ENCODE results near the gene CFAP206. TPM values are rescaled to one million over a fixed set of nuclear protein-coding genes. Genes with fewer than 3 reads are reported as not detected.

CFAP206 gene
- total RNA-seq, 1 experiment from 2014 or later: 0.54 TPM

GRCh38 chr6:87373377-87373776 is 34.4 kb upstream of the CFAP206 start:
- TF ChIP-seq ELF1 (IDR thresholded peaks at IDR 0.05; ENCODE audit: borderline replicate concordance, low read depth): no peak
- no peak for TF ChIP-seq SP1 (IDR thresholded peaks at IDR 0.05; ENCODE audit: low read depth)
- no peak for TF ChIP-seq CEBPB (IDR thresholded peaks at IDR 0.05; ENCODE audit: low read depth)
- no peak for TF ChIP-seq SRF (IDR thresholded peaks at IDR 0.05; ENCODE audit: low read depth)
- TF ChIP-seq ZNF274 (IDR thresholded peaks at IDR 0.05; ENCODE audit: low read depth, low read length): no peak
- DNase-seq (ENCODE audit: low read depth, low spot score) (no peak), ATAC-seq (no peak)
- Histone ChIP-seq H3K27me3 (ENCODE audit: insufficient read depth, low read length) (no peaks in the 10 kb centered on the region), H3K4me2 (ENCODE audit: low read length) (no peak overlapping the region), H3K9ac (ENCODE audit: low read length) (no peak overlapping the region), H3K4me1 (ENCODE audit: control insufficient read depth in 1 of 2, insufficient read depth in 2 of 2, low read length in 2 of 2) (no peaks in the 10 kb centered on the region), H4K20me1 (ENCODE audit: insufficient read depth) (no peaks in the 10 kb centered on the region), H3K27ac (ENCODE audit: low read depth, low read length) (no peak overlapping the region), H2AFZ (ENCODE audit: low read depth, low read length, poor library complexity, severe bottlenecking) (no peak overlapping the region), H3K79me2 (ENCODE audit: insufficient read depth, low read length) (no peaks in the 10 kb centered on the region), H3K4me3 (replicated peaks in 1 of 2; ENCODE audit: low read depth in 1 of 2, low read length in 2 of 2) (no peak overlapping the region), H3K9me2 (ENCODE audit: insufficient read depth) (no peaks in the 10 kb centered on the region), H3K9me3 (ENCODE audit: control insufficient read depth in 1 of 2, insufficient read depth in 1 of 2, low read depth in 1 of 2, low read length in 2 of 2) (no peaks in the 10 kb centered on the region), H3K36me3 (ENCODE audit: control insufficient read depth in 1 of 2, insufficient read depth in 2 of 2, low read length in 2 of 2) (no peaks in the 10 kb centered on the region)
- no TSS peak for BruUV-seq (replicated peaks)
- ChIA-PET RAD21 (ENCODE audit: low non-redundant PET in 1 of 2, low total read pairs in 2 of 2, uncharacterized antibody in 2 of 2, unreplicated experiment in 2 of 2) (no interaction called here), POLR2A (no interaction called here), CTCF (no interaction called here)
- intact Hi-C loops (cut with micrococcal nuclease): no loop called here

GRCh38 chr6:87375315-87375714 is 32.5 kb upstream of the CFAP206 start:
- H3K9me3 ChIP-seq (ENCODE audit: control insufficient read depth in 1 of 2, insufficient read depth in 1 of 2, low read depth in 1 of 2, low read length in 2 of 2): no peaks in the 10 kb centered on the region
- H3K4me1 ChIP-seq (ENCODE audit: control insufficient read depth in 1 of 2, insufficient read depth in 2 of 2, low read length in 2 of 2): no peaks in the 10 kb centered on the region
- no peak overlapping the region for H3K4me3 ChIP-seq (replicated peaks in 1 of 2; ENCODE audit: low read depth in 1 of 2, low read length in 2 of 2)
- no peak overlapping the region for H3K27ac ChIP-seq (ENCODE audit: low read depth, low read length)
- ChIA-PET RAD21 (ENCODE audit: low non-redundant PET in 1 of 2, low total read pairs in 2 of 2, uncharacterized antibody in 2 of 2, unreplicated experiment in 2 of 2) (no interaction called here), CTCF (no interaction called here), POLR2A (no interaction called here)
- no peaks in the 10 kb centered on the region for H3K36me3 ChIP-seq (ENCODE audit: control insufficient read depth in 1 of 2, insufficient read depth in 2 of 2, low read length in 2 of 2)
- H3K4me2 ChIP-seq (ENCODE audit: low read length): no peak overlapping the region
- no peaks in the 10 kb centered on the region for H3K9me2 ChIP-seq (ENCODE audit: insufficient read depth)
- H3K9ac ChIP-seq (ENCODE audit: low read length): no peak overlapping the region
- intact Hi-C loops (cut with micrococcal nuclease): no loop called here
- H4K20me1 ChIP-seq (ENCODE audit: insufficient read depth): no peaks in the 10 kb centered on the region
- H3K79me2 ChIP-seq (ENCODE audit: insufficient read depth, low read length): no peaks in the 10 kb centered on the region
- no peaks in the 10 kb centered on the region for H3K27me3 ChIP-seq (ENCODE audit: insufficient read depth, low read length)
- no peak for DNase-seq (ENCODE audit: low read depth, low spot score)
- no peak for ATAC-seq
- H2AFZ ChIP-seq (ENCODE audit: low read depth, low read length, poor library complexity, severe bottlenecking): no peak overlapping the region
- BruUV-seq (replicated peaks): no TSS peak
- TF ChIP-seq EGR1 (IDR thresholded peaks at IDR 0.05; ENCODE audit: low read depth) (no peak), CBX3 (IDR thresholded peaks at IDR 0.05; ENCODE audit: low read depth) (no peak), ZBTB33 (IDR thresholded peaks at IDR 0.05; ENCODE audit: extremely low read depth, insufficient replicate concordance, low read length) (no peak), POLR2AphosphoS5 (IDR thresholded peaks at IDR 0.05; ENCODE audit: low read depth, low read length) (no peak), FOSL1 (IDR thresholded peaks at IDR 0.05; ENCODE audit: low read depth) (no peak), SIN3A (IDR thresholded peaks at IDR 0.05; ENCODE audit: low read depth) (no peak), REST (IDR thresholded peaks at IDR 0.05; ENCODE audit: low read depth) (no peak), ZFX (IDR thresholded peaks at IDR 0.05) (no peak), ATF3 (IDR thresholded peaks at IDR 0.05) (no peak), ZNF274 (IDR thresholded peaks at IDR 0.05; ENCODE audit: low read depth, low read length) (no peak), EZH2 (IDR thresholded peaks at IDR 0.05) (no peak), CEBPB (IDR thresholded peaks at IDR 0.05; ENCODE audit: low read depth) (no peak), TCF7L2 (IDR thresholded peaks at IDR 0.05; ENCODE audit: borderline replicate concordance, extremely low read depth, insufficient read depth, insufficient read length) (no peak), POLR2A (IDR thresholded peaks at IDR 0.05; ENCODE audit: borderline replicate concordance, extremely low read depth, insufficient read depth, insufficient read length) (no peak), YY1 (IDR thresholded peaks at IDR 0.05; ENCODE audit: extremely low read depth, insufficient replicate concordance, low read depth, low read length) (no peak), SRF (IDR thresholded peaks at IDR 0.05; ENCODE audit: low read depth) (no peak)

Measured in HCT116 (cell line).